OCI-LY7 (cell line): ENCODE data around the gene LIAS. TPM values are rescaled to one million over a fixed set of nuclear protein-coding genes. Genes with fewer than 3 reads are reported as not detected.

Experiments used
- BruUV-seq: library from RNA; stranded (reverse); fragments of 400-500 nt; replicated peaks from 2 replicates; lab custom pipeline; 2021; lab: Mats Ljungman, UMichigan
- CTCF ChIA-PET: fragments of 300-600 bp; sonication (Branson Sonifier 250); formaldehyde crosslinking; loops from one replicate; lab custom pipeline; 2022; ENCODE audit warnings: antibody characterized with exemption; ENCODE audit not compliant: unreplicated experiment; lab: Charles Lee
- POLR2A ChIA-PET: fragments of 300-600 bp; sonication (Branson Sonifier 250); formaldehyde crosslinking; loops from one replicate; lab custom pipeline; 2022; ENCODE audit warnings: antibody characterized with exemption; lab: Charles Lee
- DNase-seq: peaks from one replicate; pipeline ENCODE4 v3.0.0-alpha.2; 2015; ENCODE audit warnings: low spot score
- H2AFZ ChIP-seq: fragments of 200-600 bp; sonication (generic), shearing (Covaris generic); 2 replicates; pipeline ENCODE4 v1.6.1; 2014; ENCODE audit warnings: mild to moderate bottlenecking, antibody characterized with exemption, low read length, moderate library complexity
- H3K27ac ChIP-seq: fragments of 200-600 bp; sonication (generic); 2 replicates; pipeline ENCODE4 v1.5.1; 2014; ENCODE audit warnings: mixed run types, low read depth, mild to moderate bottlenecking, moderate library complexity, low read length, inconsistent platforms; ENCODE audit not compliant: poor library complexity, severe bottlenecking
- H3K36me3 ChIP-seq: fragments of 200-600 bp; sonication (generic); 2 replicates; pipeline ENCODE4 v1.6.1; 2014; ENCODE audit warnings: mild to moderate bottlenecking, antibody characterized with exemption, low read length, moderate library complexity, mixed read lengths; ENCODE audit not compliant: insufficient read depth
- H3K4me1 ChIP-seq: fragments of 200-600 bp; sonication (generic); 2 replicates; pipeline ENCODE4 v1.5.1; 2014; ENCODE audit warnings: mild to moderate bottlenecking, low read length; ENCODE audit not compliant: insufficient read depth, poor library complexity, severe bottlenecking
- H3K4me2 ChIP-seq: fragments of 200-600 bp; sonication (generic); 2 replicates; pipeline ENCODE4 v1.6.1; 2014; ENCODE audit warnings: mild to moderate bottlenecking, low read length
- H3K4me3 ChIP-seq: fragments of 200-600 bp; sonication (generic); 2 replicates; pipeline ENCODE4 v1.5.1; 2014; ENCODE audit warnings: mild to moderate bottlenecking, low read depth, low read length; ENCODE audit not compliant: poor library complexity, severe bottlenecking
- H3K79me2 ChIP-seq: fragments of 200-600 bp; sonication (generic); 2 replicates; pipeline ENCODE4 v1.6.1; 2016; ENCODE audit warnings: low read depth, mild to moderate bottlenecking, low read length, moderate library complexity, mixed read lengths; ENCODE audit not compliant: insufficient read depth
- H3K9me2 ChIP-seq: fragments of 200-600 bp; sonication (generic); 2 replicates; pipeline ENCODE4 v1.6.1; 2016; ENCODE audit warnings: mild to moderate bottlenecking, low read length, mixed read lengths; ENCODE audit not compliant: insufficient read depth
- H3K9me3 ChIP-seq: fragments of 200-600 bp; sonication (generic); 2 replicates; pipeline ENCODE4 v1.6.1; 2014; ENCODE audit warnings: mild to moderate bottlenecking, mixed run types, low read length, mixed read lengths
- H4K20me1 ChIP-seq: fragments of 200-600 bp; sonication (generic); 2 replicates; pipeline ENCODE4 v1.6.1; 2014; ENCODE audit warnings: mild to moderate bottlenecking, antibody characterized with exemption, low read length, moderate library complexity, mixed read lengths; ENCODE audit not compliant: insufficient read depth
- CTCF ChIP-seq: fragments of 200-600 bp; sonication (generic); conservative IDR thresholded peaks from 2 replicates; pipeline ENCODE4 v1.5.1; 2014; ENCODE audit warnings: mild to moderate bottlenecking, antibody characterized with exemption, low read length, moderate library complexity, mixed read lengths
- EZH2phosphoT487 ChIP-seq: fragments of 200-600 bp; sonication (generic); IDR thresholded peaks from 2 replicates; pipeline ENCODE4 v1.6.1; 2018; ENCODE audit warnings: low read depth, borderline replicate concordance, mild to moderate bottlenecking, mixed run types, antibody characterized with exemption, low read length, moderate library complexity, mixed read lengths
- intact Hi-C: fragments of 100-400 bp; cut with micrococcal nuclease; formaldehyde crosslinking; loops from one replicate; pipeline ENCODE4 v1.10.0; 2022; ENCODE audit not compliant: unreplicated experiment
- total RNA-seq, 2 experiments: library from RNA; depleted of rRNA in 1 of 2; stranded (reverse); fragments of >200 nt in 1 of 2; shearing (Covaris generic) in 1 of 2; gene quantifications; 2 replicates each; pipeline ENCODE4 v1.2.3, GENCODE V29; 2014 to 2022

Gene LIAS
- total RNA-seq, 2 experiments from 2014 or later = 12.7 to 28.3 TPM

- Histone ChIP-seq H3K9me2 (no peaks in the 10 kb centered on the region), H3K4me1 (peaks cover 33% of the 10 kb centered on the region), H3K4me2 (no peak overlapping the region), H3K36me3 (peaks cover 98% of the 10 kb centered on the region), H3K27ac (no peak overlapping the region), H3K9me3 (no peaks in the 10 kb centered on the region), H4K20me1 (peaks cover 47% of the 10 kb centered on the region), H3K4me3 (no peak overlapping the region), H3K79me2 (peaks cover 47% of the 10 kb centered on the region), H2AFZ (no peak overlapping the region)
- intact Hi-C loops = loop anchor here (10.0 kb wide), 1 partner anchor 688 kb away; no protein-coding TSS in a partner anchor
- TF ChIP-seq EZH2phosphoT487 = no peak
- TF ChIP-seq CTCF = no peak
- ChIA-PET CTCF (no interaction called here), POLR2A (interaction anchor here (0.7 to 1.4 kb wide), 3 partner anchors 12 to 487 kb away, joined by 3 to 6 read pairs (median 3); no protein-coding TSS in a partner anchor)
- BruUV-seq = no TSS peak
- DNase-seq = no peak
Observed at GRCh38 chr4:39452860-39453587, 5.8 kb upstream of the LIAS start.

GRCh38 chr4:39453738-39454137 lies 5.1 kb upstream of the LIAS start:
- Histone ChIP-seq H3K36me3 (peaks cover 96% of the 10 kb centered on the region), H3K9me3 (no peaks in the 10 kb centered on the region), H3K79me2 (peaks cover 55% of the 10 kb centered on the region), H4K20me1 (peaks cover 48% of the 10 kb centered on the region), H3K4me2 (no peak overlapping the region), H3K4me1 (peaks cover 28% of the 10 kb centered on the region), H3K27ac (no peak overlapping the region), H3K4me3 (no peak overlapping the region), H2AFZ (no peak overlapping the region), H3K9me2 (no peaks in the 10 kb centered on the region)
- ChIA-PET CTCF (no interaction called here), POLR2A (interaction anchor here (0.6 to 1.4 kb wide), 5 partner anchors 12 to 1562 kb away, joined by 3 to 6 read pairs (median 3); no protein-coding TSS in a partner anchor)
- TF ChIP-seq EZH2phosphoT487 = no peak
- TF ChIP-seq CTCF = no peak
- no TSS peak for BruUV-seq
- intact Hi-C loops = loop anchor here (10.0 kb wide), 1 partner anchor 689 kb away; no protein-coding TSS in a partner anchor
- no peak for DNase-seq
